HEK293T (cell line): ENCODE data around the gene CACHD1.

ENCODE experiments used
- BHLHE40 ChIP-seq: fragments of 450-650 bp; IDR thresholded peaks from 2 replicates; pipeline ENCODE4 v1.6.1; 2016; ENCODE audit warnings: mild to moderate bottlenecking, moderate library complexity, borderline replicate concordance
- SUZ12 ChIP-seq: fragments of 450-650 bp; IDR thresholded peaks from 2 replicates; pipeline ENCODE4 v1.6.1; 2016; ENCODE audit warnings: mild to moderate bottlenecking

GRCh38 chr1:64488862-64489261 lies 18.9 kb downstream of the CACHD1 start:
- TF ChIP-seq SUZ12: no peak
- TF ChIP-seq BHLHE40: no peak
